ENCODE results near the gene DCAF6. TPM values are rescaled to one million over a fixed set of nuclear protein-coding genes. Genes with fewer than 3 reads are reported as not detected.
"Not testable (repeated sequence)": the region's sequence is repeated elsewhere in the genome, so short reads cannot be mapped to it uniquely, and the experiment has no call there.

DCAF6 gene
- 167 TPM for total RNA-seq
- long read RNA-seq, transcript DCAF6-203 (20 exons, 3,302 nt) = major isoform, 51 of 352 reads
- long read RNA-seq, transcript DCAF6-201 (19 exons, 3,186 nt) = minor isoform, 20 of 352 reads
- long read RNA-seq, transcript DCAF6-202 (22 exons, 3,349 nt) = minor isoform, 17 of 352 reads
- long read RNA-seq, partial matches to known transcripts = 94 of 352 reads
- long read RNA-seq, other reads (novel, unspliced or antisense) = 170 of 352 reads

- peak; percentile 99 for DNase-seq (ENCODE audit: low spot score)
- intact Hi-C loops (cut with DNase I) = loop anchor here (2.0 to 10.0 kb wide), 7 partner anchors 114 to 1429 kb away; partner anchors contain the start of genes BLZF1, MPZL1, NME7 and POU2F1
These were observed at the start of gene DCAF6 for GRCh38 chr1:167936068-167936929. DCAF6 (plus strand) TSS chr1:167936683; CDS start chr1:167936912, 229 bp downstream.

GRCh38 chr1:167887187-167887586 lies 49.3 kb upstream of the DCAF6 start:
- intact Hi-C loops (cut with DNase I); DNase-seq (ENCODE audit: low spot score): not testable (repeated sequence)

- intact Hi-C loops (cut with DNase I) = no loop called here
- no peak for DNase-seq (ENCODE audit: low spot score)
These were observed 46.1 kb upstream of the DCAF6 start for GRCh38 chr1:167890400-167890799.

- no peak for DNase-seq (ENCODE audit: low spot score)
- intact Hi-C loops (cut with DNase I) = no loop called here
These were observed 42.7 kb upstream of the DCAF6 start for GRCh38 chr1:167893798-167894197.

- no peak for DNase-seq (ENCODE audit: low spot score)
- intact Hi-C loops (cut with DNase I) = no loop called here
These were observed 37.8 kb upstream of the DCAF6 start for GRCh38 chr1:167898578-167899222.

- no peak for DNase-seq (ENCODE audit: low spot score)
- intact Hi-C loops (cut with DNase I) = no loop called here
These were observed 37.2 kb upstream of the DCAF6 start for GRCh38 chr1:167899253-167899681.

- DNase-seq (ENCODE audit: low spot score) = no peak
- intact Hi-C loops (cut with DNase I) = no loop called here
These were observed 35.6 kb upstream of the DCAF6 start for GRCh38 chr1:167900907-167901306.

- intact Hi-C loops (cut with DNase I) = no loop called here
- DNase-seq (ENCODE audit: low spot score) = no peak
These were observed 31.8 kb upstream of the DCAF6 start for GRCh38 chr1:167904652-167905130.

GRCh38 chr1:167905182-167905581 lies 31.3 kb upstream of the DCAF6 start:
- DNase-seq (ENCODE audit: low spot score) = no peak
- intact Hi-C loops (cut with DNase I) = no loop called here

- DNase-seq (ENCODE audit: low spot score) = no peak
- intact Hi-C loops (cut with DNase I) = no loop called here
These were observed 30.8 kb upstream of the DCAF6 start for GRCh38 chr1:167905671-167906070.

- DNase-seq (ENCODE audit: low spot score) = no peak
- intact Hi-C loops (cut with DNase I) = no loop called here
These were observed 26.7 kb upstream of the DCAF6 start for GRCh38 chr1:167909691-167910180.

GRCh38 chr1:167910530-167910929 lies 26.0 kb upstream of the DCAF6 start:
- intact Hi-C loops (cut with DNase I) = no loop called here
- DNase-seq (ENCODE audit: low spot score) = no peak

GRCh38 chr1:167911413-167911812 lies 25.1 kb upstream of the DCAF6 start:
- DNase-seq (ENCODE audit: low spot score) = no peak
- intact Hi-C loops (cut with DNase I) = no loop called here

GRCh38 chr1:167912294-167912693 lies 24.2 kb upstream of the DCAF6 start:
- intact Hi-C loops (cut with DNase I) = no loop called here
- DNase-seq (ENCODE audit: low spot score) = no peak

GRCh38 chr1:167913895-167914496 lies 22.5 kb upstream of the DCAF6 start, which contains the start of gene ADCY10:
ADCY10 (minus strand) TSS chr1:167914134; CDS start chr1:167905140, 8,994 bp downstream.
- DNase-seq (ENCODE audit: low spot score) = no peak
- intact Hi-C loops (cut with DNase I) = no loop called here

GRCh38 chr1:167915569-167915968 lies 20.9 kb upstream of the DCAF6 start:
- DNase-seq (ENCODE audit: low spot score) = no peak
- intact Hi-C loops (cut with DNase I) = no loop called here

GRCh38 chr1:167916766-167917511 lies 19.5 kb upstream of the DCAF6 start:
- no peak for DNase-seq (ENCODE audit: low spot score)
- intact Hi-C loops (cut with DNase I) = no loop called here

GRCh38 chr1:167922023-167922422 lies 14.5 kb upstream of the DCAF6 start:
- DNase-seq (ENCODE audit: low spot score) = no peak
- intact Hi-C loops (cut with DNase I) = no loop called here

- DNase-seq (ENCODE audit: low spot score) = no peak
- intact Hi-C loops (cut with DNase I) = no loop called here
These were observed 13.8 kb upstream of the DCAF6 start for GRCh38 chr1:167922611-167923074.
